Jurkat, Clone E6-1 (cell line): ENCODE measurements around the gene GEMIN4.
"Not testable (repeated sequence)": the region's sequence is repeated elsewhere in the genome, so short reads cannot be mapped to it uniquely, and the experiment has no call there.

ENCODE experiments used
- DNase-seq: peaks from one replicate; pipeline ENCODE4 v3.0.0-alpha.2; 2011; ENCODE audit warnings: low read depth, low spot score
- H3K4me3 ChIP-seq: 2 replicates; pipeline ENCODE4 v1.5.1; 2011; ENCODE audit warnings: mild to moderate bottlenecking, low read length, control low read depth, moderate library complexity

Gene GEMIN4

DNA sequence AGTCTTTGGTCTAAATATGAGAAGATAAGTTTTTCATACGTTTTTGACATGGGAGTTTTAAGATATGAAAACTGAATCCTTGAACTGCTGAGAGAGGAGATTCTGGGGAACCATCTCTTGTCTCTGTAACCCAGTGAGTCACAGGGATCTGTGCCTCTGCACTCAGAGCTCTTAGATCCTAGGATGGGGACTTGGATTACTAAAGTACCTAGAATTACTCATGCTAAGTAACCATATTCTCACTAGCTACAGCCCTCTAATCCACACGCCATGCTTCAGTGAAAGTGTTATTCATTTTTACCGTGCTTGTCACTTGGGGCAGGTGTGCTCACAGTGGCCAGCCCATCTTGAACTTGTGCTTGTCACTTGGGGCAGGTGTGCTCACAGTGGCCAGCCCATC, 32.1 kb upstream of the GEMIN4 start:
- DNase-seq = no peak
- no peak overlapping the region for H3K4me3 ChIP-seq

DNA sequence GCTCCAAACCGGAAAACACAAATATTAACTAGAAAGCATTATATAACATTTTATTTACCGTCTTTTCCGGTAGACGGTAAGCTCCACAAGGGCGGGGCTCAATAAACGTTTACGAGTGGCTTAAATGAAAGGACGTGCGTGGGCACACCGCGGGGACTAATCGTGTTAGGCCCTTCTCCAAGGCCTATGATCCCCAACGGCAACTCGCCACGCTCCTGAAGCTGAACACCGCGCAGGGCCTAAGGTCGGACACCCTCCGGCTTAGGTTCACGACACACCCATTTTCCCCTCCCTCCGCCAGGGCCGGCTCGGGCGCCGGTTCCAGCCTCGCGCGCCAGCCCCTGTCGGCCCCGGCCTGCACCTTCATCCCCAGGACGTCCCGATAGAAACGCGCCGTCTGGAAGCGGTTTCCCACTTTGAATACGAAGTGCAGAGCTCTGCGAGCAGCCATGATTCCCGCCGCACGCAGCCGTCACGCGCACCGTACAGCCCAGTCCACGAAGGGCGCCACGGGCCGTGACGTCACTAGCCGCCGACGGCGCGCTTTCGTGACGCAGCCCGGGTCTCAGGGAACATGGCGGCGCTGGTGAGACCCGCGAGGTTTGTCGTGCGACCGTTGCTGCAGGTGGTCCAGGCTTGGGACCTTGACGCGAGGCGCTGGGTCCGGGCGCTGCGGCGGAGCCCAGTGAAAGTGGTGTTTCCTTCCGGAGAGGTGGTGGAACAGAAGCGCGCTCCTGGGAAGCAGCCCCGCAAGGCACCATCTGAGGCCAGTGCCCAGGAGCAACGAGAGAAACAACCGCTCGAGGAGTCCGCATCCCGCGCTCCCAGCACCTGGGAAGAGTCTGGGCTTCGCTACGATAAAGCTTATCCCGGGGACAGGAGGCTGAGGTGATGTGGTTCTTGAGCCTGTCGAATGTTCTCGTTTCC, 30.0 kb upstream of the GEMIN4 start, which contains the start of the genes GLOD4 and MRM3:
GLOD4 (minus strand) TSS at position 476 of the 927 bp plus-strand sequence; CDS start at position 451, 25 bp downstream.
MRM3 (plus strand) TSS at position 549 of the 927 bp plus-strand sequence; CDS start at position 575, 26 bp downstream.
- peak; percentile 86 for DNase-seq
- peak within 1 kb of the TSS; percentile 100 for H3K4me3 ChIP-seq

DNA sequence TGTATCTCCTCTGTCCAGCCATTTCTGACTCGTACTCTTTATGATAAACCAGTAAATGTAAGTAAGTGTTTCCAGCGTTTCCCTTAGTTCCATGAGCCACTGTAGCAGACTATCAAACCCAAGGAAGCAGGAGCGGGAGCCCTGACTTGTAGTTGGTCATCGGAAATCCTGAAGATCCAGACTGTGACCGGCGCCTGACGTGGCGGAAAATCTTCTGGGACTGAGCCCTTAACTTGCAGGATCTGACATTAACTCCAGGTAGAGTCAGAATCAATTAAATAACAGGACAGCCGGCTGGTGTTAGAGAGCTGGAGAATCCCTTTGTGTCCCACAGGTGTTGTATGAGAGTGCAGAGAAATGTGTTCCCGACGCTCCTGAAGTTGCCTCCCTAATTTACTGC, 26.0 kb upstream of the GEMIN4 start:
- no peak for DNase-seq
- H3K4me3 ChIP-seq = no peak overlapping the region

DNA sequence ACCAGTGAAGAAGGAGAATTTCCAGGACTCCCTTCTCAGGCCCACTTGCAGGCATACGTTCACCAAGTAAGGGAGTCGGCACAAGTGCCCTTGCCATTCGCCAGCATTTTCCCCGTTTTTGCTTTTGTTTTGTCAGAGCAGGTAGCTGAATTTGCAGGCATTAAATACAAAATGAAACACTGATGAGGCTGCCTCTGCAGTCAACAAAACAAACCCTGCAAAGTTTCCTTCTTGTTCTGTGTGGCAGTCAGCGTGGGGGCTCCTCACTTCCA, 22.2 kb upstream of the GEMIN4 start:
- no peak for DNase-seq
- H3K4me3 ChIP-seq = no peak overlapping the region

DNA sequence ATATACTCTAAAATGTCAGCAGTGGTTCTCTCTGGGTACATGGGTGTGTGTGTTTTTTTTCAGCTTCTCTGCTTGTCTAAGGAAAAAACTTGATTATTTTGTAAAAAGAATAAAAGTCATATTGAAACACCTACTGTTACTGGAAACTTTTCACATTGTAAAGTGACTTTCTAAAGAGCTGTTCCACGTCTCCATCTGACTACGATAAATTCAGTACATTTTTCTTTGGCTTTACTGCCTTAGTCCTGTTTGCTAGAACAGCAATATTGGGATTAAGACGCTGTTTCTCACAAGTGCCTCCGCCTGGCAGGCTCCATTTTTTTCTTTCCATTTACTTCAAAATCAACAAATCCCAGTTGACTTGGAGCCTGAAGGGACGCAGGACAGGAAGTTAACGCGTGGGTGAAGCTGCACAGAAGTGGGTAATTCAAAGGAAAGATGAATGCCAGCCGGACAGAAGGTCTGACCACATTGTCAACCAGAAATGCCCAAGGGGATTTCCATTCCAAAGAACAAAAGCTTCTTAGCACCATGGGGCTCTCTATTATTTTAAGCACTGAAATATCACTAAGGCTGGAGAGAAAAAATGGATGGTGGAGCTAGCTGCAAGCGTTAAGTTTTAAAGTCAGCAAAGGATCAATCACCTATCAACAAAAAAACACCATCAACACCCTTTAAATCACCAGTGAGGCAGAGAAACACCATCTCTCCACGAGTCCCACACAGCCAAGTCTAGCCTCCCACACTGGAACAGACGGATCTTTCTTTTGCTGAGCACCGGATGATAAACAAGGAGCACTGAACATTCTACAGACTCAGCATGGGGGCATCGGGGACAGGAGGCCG, 21.6 kb upstream of the GEMIN4 start:
- H3K4me3 ChIP-seq = no peak overlapping the region
- no peak for DNase-seq

DNA sequence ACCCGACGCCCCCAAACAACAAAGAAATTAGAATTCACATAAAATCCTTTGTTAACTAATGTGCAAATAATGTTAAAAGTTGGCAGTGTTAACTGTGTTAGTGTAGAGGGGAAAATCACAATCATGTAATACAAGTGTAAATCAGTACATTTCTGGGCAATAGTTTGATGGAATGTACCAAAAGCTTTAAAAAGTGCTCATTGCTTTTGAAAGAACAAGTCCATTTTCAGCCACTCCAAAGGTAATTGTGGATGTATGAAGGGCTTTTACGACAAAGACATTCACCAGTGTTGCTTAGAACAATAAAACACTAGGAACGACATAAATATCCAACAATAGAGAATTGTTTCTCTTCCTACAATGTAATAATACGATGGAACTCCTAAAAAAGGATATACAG, 21.0 kb upstream of the GEMIN4 start:
- DNase-seq = no peak
- H3K4me3 ChIP-seq = no peak overlapping the region

DNA sequence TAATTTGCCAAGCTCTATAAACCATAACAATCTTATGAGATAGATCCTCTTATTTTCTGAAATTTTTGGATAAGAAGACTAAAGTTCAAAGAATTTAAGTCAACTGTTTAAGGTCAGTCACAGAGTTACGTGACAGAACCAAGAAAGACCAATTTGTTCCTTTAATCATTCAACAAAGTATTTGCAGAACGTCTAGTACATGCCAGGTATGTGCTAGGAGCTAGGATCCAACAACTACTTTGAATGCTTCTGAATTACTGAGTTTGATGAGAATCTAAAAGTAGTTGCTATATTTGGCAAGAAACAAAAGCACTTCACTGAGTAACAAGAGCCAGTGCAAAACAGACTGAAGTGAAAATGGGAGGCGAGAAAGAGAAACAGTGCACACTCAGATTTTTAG, 15.0 kb upstream of the GEMIN4 start:
- H3K4me3 ChIP-seq = no peak overlapping the region
- no peak for DNase-seq

DNA sequence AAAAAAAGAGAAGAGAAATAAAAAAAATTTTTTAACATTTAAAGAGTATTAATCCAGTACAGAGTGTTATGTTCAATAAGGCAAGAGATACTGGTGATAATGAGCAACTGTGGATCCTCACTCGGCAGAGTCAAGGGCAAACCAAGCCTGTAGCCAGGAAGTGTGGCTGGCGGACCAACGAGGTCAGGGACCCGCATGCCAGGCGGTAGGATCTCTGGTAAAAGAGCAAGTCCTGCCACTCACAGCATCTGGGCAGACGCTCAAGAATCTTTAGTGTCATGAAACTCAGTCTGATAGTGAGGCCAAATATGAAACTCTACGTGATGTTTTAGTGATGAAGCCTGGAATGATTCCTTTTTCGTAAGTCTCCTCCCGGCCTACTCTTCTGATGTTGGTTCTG, 8.3 kb upstream of the GEMIN4 start:
- H3K4me3 ChIP-seq = no peak overlapping the region
- no peak for DNase-seq

DNA sequence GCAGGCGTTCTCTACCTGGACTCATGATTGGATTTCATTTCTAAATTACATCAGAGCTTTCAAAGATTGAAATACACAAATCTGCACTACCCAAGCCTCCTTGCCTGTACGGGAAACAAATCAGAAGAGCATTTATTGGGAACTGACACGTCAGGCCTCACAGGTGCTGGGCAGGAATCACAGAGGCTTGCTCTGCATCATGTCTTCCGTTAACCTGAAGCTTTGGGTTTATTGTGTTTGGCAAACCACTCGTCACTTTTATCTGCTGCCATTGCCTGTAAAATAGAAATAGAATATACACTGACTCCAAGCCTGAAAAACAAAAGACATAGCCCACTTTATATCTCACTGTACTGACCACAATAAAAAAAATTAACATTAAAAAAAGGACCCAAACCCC, 7.9 kb upstream of the GEMIN4 start:
- no peak for DNase-seq
- no peak overlapping the region for H3K4me3 ChIP-seq

DNA sequence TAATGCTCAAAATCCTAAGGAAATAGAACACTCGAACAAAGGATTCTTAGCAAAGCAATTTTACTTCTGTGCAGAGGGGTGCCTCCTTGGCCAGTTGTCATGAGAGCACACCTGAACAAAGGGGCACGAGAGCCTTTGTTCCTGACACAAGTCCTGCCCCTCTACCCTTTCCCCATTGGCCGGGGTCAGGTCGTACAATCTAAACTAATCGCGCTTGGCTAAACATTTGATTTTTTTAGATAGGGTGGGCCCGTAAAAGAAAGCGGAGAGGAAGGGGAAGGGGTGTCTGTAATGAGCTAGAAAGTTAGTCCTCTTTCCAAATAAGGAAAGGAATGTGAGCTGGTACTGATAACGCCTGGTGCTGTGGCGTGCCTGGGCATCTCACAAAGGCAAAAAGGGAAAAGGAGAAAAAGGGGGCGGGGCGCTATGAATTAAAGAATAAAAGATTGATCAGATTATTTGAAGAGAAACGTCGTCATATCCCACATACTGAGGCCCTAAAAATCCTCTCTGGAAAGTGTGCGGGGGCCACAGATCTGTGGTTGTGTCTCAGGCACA, 4.0 kb upstream of the GEMIN4 start:
- DNase-seq, H3K4me3 ChIP-seq: not testable (repeated sequence)

DNA sequence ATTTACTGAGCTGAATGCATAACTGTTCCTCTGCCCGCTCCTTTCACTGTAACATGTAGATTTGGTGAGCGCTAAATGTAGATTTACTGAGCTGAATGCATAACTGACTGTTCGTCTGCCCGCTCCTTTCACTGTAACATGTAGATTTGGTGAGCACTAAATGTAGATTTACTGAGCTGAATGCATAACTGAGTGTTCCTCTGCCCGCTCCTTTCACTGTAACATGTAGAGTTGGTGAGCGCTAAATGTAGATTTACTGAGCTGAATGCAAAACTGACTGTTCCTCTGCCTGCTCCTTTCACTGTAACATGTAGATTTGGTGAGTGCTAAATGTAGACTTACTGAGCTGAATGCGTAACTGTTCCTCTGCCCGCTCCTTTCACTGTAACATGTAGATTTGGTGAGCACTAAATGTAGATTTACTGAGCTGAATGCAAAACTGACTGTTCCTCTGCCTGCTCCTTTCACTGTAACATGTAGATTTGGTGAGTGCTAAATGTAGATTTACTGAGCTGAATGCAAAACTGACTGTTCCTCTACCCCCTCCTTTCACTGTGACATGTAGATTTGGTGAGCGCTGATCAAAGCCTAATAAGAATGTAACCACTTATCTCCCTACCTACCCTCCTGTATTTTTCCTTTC, 3.4 kb upstream of the GEMIN4 start:
- DNase-seq, H3K4me3 ChIP-seq: not testable (repeated sequence)

DNA sequence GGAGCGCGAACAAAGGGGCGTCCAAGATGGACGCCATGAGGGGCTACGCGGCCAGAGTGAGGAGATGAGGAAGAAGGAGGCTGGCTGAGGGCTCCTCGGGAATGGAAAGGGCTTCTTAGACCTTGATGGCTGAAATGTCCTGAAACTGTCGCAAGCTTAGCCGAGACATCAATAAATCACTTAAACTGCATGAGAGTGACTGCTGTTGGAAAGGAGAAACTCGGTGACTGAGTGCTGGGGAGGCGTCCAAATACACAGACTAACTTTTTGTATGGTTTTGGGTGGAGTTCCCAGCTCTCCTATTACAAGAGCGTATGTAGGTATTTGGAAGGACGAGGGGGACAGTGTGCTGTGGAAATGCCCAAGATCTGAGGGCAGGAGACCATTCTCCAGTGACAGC, 1.4 kb upstream of the GEMIN4 start:
- DNase-seq = no peak
- no peak overlapping the region for H3K4me3 ChIP-seq

DNA sequence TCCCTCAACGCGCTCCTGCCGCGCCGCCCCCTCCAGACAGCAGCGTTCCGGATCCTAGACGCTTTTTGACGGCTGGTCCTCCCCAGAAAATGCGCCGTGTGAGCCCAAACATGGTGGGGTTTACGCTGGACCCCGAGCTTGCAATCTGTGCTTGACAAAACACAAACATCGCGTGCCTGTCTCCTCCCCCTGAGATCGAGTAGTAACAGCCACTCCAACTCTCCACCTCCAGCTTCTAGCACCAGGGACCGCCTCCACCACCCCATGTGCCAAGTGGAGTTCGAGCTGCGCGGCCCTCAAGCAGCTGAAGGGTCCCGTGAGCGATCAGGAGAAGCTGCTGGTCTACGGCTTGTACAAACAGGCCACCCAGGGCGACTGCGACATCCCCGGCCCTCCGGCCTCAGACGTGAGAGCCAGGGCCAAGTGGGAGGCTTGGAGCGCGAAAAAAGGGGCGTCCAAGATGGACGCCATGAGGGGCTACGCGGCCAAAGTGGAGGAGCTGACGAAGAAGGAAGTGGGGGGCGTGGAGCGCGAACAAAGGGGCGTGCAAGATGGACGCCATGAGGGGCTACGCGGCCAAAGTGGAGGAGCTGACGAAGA, 656 bp upstream of the GEMIN4 start:
- peak overlapping the region; percentile 91 for H3K4me3 ChIP-seq
- no peak for DNase-seq

DNA sequence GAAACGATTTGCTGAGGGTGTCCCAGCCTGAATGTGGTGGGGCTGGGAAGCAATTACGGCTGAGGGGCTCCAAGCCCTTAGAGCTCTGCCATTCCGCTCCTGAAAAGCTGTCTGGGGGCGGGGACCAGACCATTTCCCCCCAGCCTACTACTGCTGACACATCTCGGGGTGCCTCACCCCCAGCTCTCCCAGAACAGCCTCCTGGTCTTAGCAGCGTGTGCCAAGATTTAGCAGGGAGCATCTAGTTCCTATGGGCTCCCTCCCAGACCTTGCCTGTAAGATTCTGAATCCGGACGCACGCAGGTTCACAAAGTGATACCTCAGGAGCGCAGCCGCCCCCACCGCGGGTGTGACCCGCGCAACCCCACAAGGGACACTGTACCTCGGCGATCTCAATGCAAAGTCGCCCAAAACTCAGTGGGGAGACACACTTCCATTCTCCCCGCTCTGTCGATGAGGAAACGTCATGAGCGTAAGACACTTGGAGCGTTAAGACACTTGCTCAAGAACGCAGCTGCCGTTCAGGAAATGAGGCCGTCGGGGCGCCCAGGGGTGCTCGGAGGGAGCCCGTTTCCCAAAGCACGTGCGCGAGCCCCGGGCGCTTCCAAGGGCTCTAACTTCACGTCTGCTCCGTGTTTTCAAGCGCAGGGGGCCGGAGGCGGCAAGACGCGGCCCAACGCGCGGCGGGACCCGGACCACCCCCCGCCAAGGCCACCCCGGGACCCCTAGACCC, 629 bp downstream of the GEMIN4 start:
- DNase-seq = no peak
- H3K4me3 ChIP-seq = peak overlapping the region; percentile 91

DNA sequence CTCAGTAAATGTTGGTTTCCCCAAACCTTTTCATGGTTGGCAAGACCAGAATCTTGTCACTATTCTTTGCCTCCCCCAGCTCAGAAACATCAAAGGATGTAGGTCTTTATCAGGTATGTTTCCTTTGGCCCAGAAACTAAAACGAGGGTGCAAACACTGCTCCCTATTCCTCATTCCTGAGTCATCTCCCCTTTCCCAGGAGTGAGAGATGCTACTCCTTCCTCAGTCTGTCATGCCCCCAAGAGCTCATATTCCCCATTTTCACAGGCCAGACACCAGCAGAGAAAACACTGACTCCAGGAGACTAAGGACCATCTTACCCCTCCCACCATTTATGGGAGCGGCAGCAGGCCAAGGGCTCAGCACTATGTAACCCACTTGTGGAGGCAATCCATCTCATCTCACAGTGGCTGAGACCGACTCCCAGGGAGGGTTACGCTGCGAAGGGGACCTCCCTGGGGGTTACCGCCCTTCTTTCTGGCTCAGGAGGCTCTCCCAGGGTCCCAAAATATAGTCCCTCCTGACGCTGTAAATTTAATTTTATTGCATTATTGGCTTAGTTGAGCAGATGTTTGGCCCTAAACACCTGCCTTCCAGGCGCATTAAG, 1.5 kb downstream of the GEMIN4 start:
- DNase-seq = no peak
- H3K4me3 ChIP-seq = peak overlapping the region; percentile 91

DNA sequence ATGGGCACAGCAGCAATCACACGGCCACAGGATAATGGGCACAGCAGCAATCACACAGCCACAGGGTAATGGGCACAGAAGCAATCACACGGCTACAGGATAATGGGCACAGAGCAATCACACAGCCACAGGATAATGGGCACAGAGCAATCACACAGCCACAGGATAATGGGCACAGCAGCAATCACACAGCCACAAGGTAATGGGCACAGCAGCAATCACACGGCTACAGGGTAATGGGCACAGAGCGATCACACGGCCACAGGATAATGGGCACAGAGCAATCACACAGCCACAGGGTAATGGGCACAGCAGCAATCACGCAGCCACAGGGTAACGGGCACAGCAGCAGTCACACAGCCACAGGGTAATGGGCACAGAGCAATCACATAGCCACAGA, 2.7 kb downstream of the GEMIN4 start:
- not testable (repeated sequence) for H3K4me3 ChIP-seq, DNase-seq

DNA sequence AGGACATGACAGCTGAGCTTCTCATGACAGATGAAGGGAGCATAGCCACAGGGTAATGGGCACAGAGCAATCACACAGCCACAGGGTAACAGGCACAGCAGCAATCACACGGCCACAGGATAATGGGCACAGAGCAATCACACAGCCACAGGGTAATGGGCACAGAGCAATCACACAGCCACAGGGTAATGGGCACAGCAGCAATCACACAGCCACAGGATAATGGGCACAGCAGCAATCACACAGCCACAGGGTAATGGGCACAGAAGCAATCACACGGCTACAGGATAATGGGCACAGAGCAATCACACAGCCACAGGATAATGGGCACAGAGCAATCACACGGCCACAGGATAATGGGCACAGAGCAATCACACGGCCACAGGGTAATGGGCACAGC, 3.5 kb downstream of the GEMIN4 start:
- DNase-seq, H3K4me3 ChIP-seq: not testable (repeated sequence)
